ENCODE data around the gene TMEM208.

TMEM208 gene

GRCh38 chr16:67237396-67238277 lies 10.7 kb downstream of the TMEM208 start:
- no peak for DNase-seq

DNA sequence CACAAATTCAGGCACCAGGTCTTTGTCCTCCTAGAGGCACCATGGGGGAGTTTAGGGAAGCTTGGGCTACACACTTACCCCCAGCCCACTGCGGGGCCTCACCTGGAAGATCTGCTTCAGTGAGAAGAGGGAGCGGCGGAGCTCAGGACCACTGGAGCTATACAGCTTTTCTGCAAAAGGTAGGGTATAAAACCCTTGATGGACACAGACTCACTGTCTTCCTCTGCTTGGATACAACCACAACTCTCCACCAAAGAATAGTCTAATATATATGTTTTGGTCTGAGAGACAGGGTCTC lies 11.3 kb downstream of the TMEM208 start:
- no peak for DNase-seq

- no peak for DNase-seq
Measured at GRCh38 chr16:67238806-67239470, 12.0 kb downstream of the TMEM208 start.

DNA sequence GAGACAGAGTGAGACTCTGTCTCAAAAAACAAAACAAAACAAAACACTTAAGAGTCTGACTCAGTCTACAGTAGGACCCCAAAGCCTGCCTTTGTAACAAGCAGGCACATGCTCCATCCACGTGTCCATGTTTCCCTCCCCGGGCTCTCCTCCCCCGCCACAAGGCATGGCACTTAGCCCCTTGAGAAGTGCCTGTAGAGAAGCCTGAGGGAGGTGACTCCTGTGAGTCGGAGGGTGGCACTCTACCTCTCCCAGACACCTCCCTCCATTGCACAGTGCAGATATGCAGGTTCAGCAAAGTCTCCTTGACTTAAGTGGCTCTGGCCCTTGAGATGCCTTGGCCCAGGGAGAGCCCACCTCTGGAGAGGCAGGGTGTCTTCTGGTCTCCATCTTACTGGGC lies 13.6 kb downstream of the TMEM208 start:
- no peak for DNase-seq

GRCh38 chr16:67241008-67241900 lies 14.3 kb downstream of the TMEM208 start:
- no peak for DNase-seq

DNA sequence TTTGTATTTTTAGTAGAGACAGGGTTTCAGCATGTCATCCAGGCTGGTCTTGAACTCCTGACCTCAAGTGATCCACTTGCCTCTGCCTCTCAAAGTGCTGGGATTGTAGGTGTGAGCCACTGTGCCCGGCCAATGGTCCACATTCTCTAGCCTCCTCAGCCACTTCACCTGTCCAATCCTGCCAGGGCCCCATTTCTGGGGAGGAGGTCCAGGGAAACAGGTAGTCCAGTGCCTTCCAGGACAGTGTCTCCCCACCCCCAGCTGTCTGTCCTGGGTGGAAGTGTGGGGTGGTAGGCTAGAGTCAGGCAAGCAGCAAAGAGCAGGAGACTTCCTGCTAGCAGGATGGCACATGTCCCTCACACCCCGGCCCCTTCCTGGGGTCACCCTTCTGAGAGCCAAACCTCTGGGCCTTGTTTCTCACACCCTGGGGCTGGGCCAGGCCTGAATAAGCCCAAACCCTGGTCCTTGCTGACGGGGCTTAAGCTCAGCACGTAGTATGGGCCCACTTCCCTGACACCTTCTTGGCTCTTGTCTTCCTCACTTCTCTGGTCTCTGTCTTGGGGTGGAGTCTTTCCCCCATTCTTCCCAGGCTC lies 15.3 kb downstream of the TMEM208 start:
- DNase-seq = no peak

DNA sequence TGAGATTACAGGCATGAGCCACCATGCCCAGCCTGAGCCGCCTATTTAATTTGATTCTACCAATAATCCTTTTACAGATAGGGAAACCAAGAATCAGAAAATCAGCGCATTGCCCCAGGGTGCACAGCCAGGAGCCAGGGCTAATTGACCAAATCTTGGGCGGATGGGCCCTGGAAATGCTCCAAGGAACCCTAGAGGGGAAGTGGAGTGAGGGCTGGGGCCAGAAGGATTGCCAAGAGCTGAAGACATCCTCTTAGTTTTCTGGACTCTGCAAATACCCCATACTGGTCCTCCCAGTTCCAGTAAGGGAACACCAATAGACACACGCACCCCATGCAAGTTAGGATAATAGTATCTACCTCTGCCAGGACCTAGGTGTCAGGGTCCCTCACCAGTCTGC lies 16.6 kb downstream of the TMEM208 start:
- DNase-seq = no peak

- peak; percentile 62 for DNase-seq
Measured at GRCh38 chr16:67244387-67245185, 17.7 kb downstream of the TMEM208 start.

GRCh38 chr16:67245186-67245585 lies 18.3 kb downstream of the TMEM208 start:
- DNase-seq = no peak

- no peak for DNase-seq
Measured at GRCh38 chr16:67245674-67246080, 18.7 kb downstream of the TMEM208 start.

DNA sequence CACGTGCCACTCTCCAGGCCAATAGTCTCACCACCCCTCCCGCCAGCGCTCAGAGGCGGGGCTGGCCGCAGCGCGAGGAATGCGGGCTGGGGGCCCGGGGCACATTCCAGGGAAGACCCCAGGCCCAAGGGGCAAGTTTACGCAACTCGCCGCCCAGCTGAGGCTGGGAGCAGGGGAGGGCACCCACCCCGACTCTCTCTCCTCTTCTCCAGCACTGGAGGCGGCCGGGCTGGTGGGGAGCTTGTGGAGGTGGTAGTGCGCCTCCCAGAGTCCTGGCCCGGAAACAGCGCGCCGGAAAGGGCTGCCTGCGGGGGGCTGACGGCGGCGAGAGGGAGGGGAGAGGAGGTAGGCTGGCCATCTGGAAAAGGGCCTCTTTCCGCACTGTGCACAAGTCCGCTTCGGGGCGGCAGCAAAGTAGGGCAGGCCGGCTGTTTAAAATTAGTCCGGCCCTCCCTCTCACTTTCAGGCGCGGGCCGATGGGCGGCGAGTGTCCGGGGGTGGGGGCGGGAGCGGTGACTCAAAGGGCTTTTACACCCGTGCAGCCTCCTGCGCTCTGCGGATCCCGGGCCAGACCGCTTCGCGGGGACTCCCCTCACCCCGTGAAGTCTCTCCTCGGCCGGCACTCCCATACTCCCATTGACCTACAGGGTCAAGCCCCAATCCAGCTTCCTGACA lies 19.3 kb downstream of the TMEM208 start:
- DNase-seq = no peak

- DNase-seq = peak; percentile 35
Measured at GRCh38 chr16:67246756-67247191, 19.8 kb downstream of the TMEM208 start.

- DNase-seq = peak; percentile 91
Measured at GRCh38 chr16:67247192-67248072, 20.5 kb downstream of the TMEM208 start, which contains the start of gene FHOD1. TSS of gene FHOD1 (minus strand) at chr16:67247481. CDS start at chr16:67247410, 71 bp downstream.

- no peak for DNase-seq
Measured at GRCh38 chr16:67248073-67248400, 21.1 kb downstream of the TMEM208 start.

DNA sequence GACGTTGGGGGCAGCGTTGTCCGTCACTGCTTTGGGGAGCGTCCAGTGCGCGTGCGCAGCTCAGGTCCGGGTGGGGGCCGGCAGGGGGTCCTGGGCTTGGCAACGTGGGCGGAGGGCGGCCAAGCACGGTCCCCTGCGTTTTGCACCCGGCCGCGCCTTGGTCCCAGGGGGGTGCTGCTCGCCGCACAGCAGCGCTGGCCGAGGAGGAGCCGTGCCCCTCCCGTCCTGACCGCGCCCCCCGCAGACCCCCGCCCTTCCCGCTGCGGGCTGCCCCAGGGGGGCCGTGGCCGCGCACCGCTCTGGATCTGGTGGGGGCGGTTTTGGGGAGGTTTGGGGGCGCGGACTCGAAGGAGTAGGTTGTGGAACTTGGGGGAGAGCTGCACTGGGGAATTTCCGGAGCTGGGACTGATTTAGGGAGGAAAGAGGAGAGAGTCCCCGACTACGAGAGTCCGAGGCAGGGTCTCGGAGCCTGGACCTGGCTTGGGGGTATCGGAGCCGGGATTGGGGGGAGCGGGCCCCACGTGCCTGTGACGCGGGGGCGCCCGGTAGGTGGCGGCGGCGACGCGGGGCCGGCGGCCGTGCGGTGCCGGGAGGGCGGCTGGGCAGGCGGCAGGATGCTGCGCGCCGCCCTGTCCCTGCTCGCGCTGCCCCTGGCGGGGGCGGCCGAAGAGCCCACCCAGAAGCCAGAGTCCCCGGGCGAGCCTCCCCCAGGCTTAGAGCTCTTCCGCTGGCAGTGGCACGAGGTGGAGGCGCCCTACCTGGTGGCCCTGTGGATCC lies 21.7 kb downstream of the TMEM208 start, which contains the start of gene SLC9A5:
TSS of gene SLC9A5 (plus strand) at position 579 of the 777 bp plus-strand sequence. CDS start at position 615, 36 bp downstream.
- no peak for DNase-seq

- DNase-seq = no peak
Measured at GRCh38 chr16:67249178-67250044, 22.5 kb downstream of the TMEM208 start.

GRCh38 chr16:67250045-67250327 lies 23.1 kb downstream of the TMEM208 start:
- no peak for DNase-seq

GRCh38 chr16:67252609-67253497 lies 25.9 kb downstream of the TMEM208 start:
- DNase-seq = no peak

Measured in activated T-cell treated with anti-CD3 and anti-CD28 coated beads for 4 hours (primary cell).